ENCODE measurements around the gene INSYN2A. TPM values are rescaled to one million over a fixed set of nuclear protein-coding genes. Genes with fewer than 3 reads are reported as not detected.

Gene INSYN2A
- total and polyA plus RNA-seq, 10 of the 15 experiments (the other 5 are each of a cell fraction or from before 2014, with no cell fraction given): not detected

GRCh38 chr10:127157506-127158200 lies 38.7 kb downstream of the INSYN2A start:
- H3K79me2 ChIP-seq (ENCODE audit: control insufficient read depth, insufficient read depth, low read length): no peaks in the 10 kb centered on the region
- WGBS (ENCODE audit: insufficient coverage, insufficient replicate concordance, low lambda C conversion rate, missing lambda C conversion rate): 0% methylated on average over 2 of the region's 2 CpGs
- DNase-seq (ENCODE audit: low read depth, low spot score): no peak
- ChIA-PET CTCF (no interaction called here), RAD21 (ENCODE audit: unreplicated experiment) (no interaction called here), POLR2A (no interaction called here), SMC1A (ENCODE audit: uncharacterized antibody, unreplicated experiment) (interaction anchor here (1.9 kb wide), 1 partner anchor 9 kb away, joined by 5 read pairs; no protein-coding TSS in a partner anchor)
- H3K9me3 ChIP-seq (replicated peaks; ENCODE audit: control insufficient read depth, insufficient read depth, low read length): no peaks in the 10 kb centered on the region
- H3K27me3 ChIP-seq (replicated peaks in 1 of 2; ENCODE audit: control insufficient read depth in 2 of 2, insufficient read depth in 2 of 2, low read length in 1 of 2): no peaks in the 10 kb centered on the region
- H3K27ac ChIP-seq (ENCODE audit: control insufficient read depth, insufficient read depth): no peak overlapping the region
- H3K4me2 ChIP-seq (ENCODE audit: control insufficient read depth, insufficient read depth): no peak overlapping the region
- H2AFZ ChIP-seq (ENCODE audit: control insufficient read depth, low read depth, low read length): no peak overlapping the region
- in situ Hi-C loops (cut with MboI) (no loop called here), intact Hi-C loops (cut with micrococcal nuclease; ENCODE audit: unreplicated experiment) (no loop called here)
- ATAC-seq: no peak
- no peaks in the 10 kb centered on the region for H4K20me1 ChIP-seq (ENCODE audit: control insufficient read depth, insufficient read depth)
- H3K4me1 ChIP-seq (ENCODE audit: control insufficient read depth, insufficient read depth, low read length): no peaks in the 10 kb centered on the region
- TF ChIP-seq FOS (IDR thresholded peaks at IDR 0.05; ENCODE audit: borderline replicate concordance, extremely low read depth, insufficient read length): no peak
- no peak for TF ChIP-seq SMARCA5 (IDR thresholded peaks at IDR 0.05)
- no peak for TF ChIP-seq ZBTB4 (CRISPR knock-in tag; IDR thresholded peaks at IDR 0.05)
- no peak for TF ChIP-seq BACH1 (IDR thresholded peaks at IDR 0.05; ENCODE audit: borderline replicate concordance)
- no peak for TF ChIP-seq NFYA (IDR thresholded peaks at IDR 0.05; ENCODE audit: borderline replicate concordance, low read depth, low read length)
- TF ChIP-seq SRF (IDR thresholded peaks at IDR 0.05; ENCODE audit: low read depth in 2 of 2, low read length in 2 of 2): no peak
- TF ChIP-seq CBX3 (IDR thresholded peaks at IDR 0.05; ENCODE audit: borderline replicate concordance, low read depth): no peak
- TF ChIP-seq CTCF (IDR thresholded peaks at IDR 0.05 in 2 of 3, conservative IDR thresholded peaks at IDR 0.05 in 1 of 3; ENCODE audit: control insufficient read depth in 2 of 3, extremely low read depth in 1 of 3, insufficient read depth in 1 of 3, low read depth in 3 of 3, low read length in 3 of 3): no peak
- no peak for TF ChIP-seq ZBTB40 (IDR thresholded peaks at IDR 0.05; ENCODE audit: borderline replicate concordance)
- TF ChIP-seq POLR2A (IDR thresholded peaks at IDR 0.05; ENCODE audit: low read depth, low read length): no peak
- no peak for TF ChIP-seq LARP7 (IDR thresholded peaks at IDR 0.05)
- no peak for FAIRE-seq
- H3K4me3 ChIP-seq: no peak overlapping the region
- BruUV-seq (replicated peaks): no TSS peak
- H3K36me3 ChIP-seq (ENCODE audit: control insufficient read depth in 2 of 2, insufficient read depth in 2 of 2, low read length in 1 of 2): no peaks in the 10 kb centered on the region
- no peak overlapping the region for H3K9ac ChIP-seq (ENCODE audit: control insufficient read depth, insufficient read depth, low read length)

Data from GM12878 (cell line).